Fibroblast of lung (primary cell): ENCODE data around the gene TMEM255B.

Experiments
- EZH2 ChIP-seq: IDR thresholded peaks from 2 replicates; pipeline ENCODE4 v1.5.1; 2012; ENCODE audit warnings: low read length, control low read depth, mild to moderate bottlenecking; ENCODE audit errors: missing control alignments
- TF ChIP-seq, protein P1 (sequence below), 2 donors: IDR thresholded peaks in 1 of 2; conservative IDR thresholded peaks in 1 of 2; 1 replicate in 1 of 2; 2 replicates in 1 of 2; pipeline ENCODE4 v1.5.1; 2011 to 2012; ENCODE audit warnings: low read length in 2 of 2, control low read depth in 1 of 2, inconsistent platforms in 1 of 2, low read depth in 1 of 2, mild to moderate bottlenecking in 1 of 2

DNA sequence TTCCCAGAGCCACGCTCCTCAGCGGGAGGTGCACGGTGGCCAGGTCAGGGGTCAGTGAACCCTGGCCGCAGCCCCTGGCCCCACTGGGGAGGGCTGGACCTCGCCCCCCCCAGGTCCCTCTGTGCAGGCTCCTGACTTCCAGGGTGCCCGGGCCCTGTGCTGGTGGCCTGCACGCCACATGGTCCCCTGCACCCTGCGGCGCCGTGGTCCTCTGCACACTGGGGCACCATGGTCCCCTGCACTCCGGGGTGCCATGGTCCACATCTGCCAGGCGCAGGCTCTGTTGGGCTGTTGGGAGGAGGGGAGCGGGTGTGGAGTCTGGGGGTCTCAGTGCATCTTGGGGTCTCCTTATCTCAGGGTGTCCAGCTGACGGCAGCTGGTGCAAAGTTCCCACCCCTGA, 23.3 kb upstream of the TMEM255B start:
- TF ChIP-seq, protein P1, sequence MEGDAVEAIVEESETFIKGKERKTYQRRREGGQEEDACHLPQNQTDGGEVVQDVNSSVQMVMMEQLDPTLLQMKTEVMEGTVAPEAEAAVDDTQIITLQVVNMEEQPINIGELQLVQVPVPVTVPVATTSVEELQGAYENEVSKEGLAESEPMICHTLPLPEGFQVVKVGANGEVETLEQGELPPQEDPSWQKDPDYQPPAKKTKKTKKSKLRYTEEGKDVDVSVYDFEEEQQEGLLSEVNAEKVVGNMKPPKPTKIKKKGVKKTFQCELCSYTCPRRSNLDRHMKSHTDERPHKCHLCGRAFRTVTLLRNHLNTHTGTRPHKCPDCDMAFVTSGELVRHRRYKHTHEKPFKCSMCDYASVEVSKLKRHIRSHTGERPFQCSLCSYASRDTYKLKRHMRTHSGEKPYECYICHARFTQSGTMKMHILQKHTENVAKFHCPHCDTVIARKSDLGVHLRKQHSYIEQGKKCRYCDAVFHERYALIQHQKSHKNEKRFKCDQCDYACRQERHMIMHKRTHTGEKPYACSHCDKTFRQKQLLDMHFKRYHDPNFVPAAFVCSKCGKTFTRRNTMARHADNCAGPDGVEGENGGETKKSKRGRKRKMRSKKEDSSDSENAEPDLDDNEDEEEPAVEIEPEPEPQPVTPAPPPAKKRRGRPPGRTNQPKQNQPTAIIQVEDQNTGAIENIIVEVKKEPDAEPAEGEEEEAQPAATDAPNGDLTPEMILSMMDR (conservative IDR thresholded peaks at IDR 0.05 in 1 of 2, IDR thresholded peaks at IDR 0.05 in 1 of 2; ENCODE audit: low read depth in 1 of 2, low read length in 2 of 2), result no peak
- no peak for TF ChIP-seq EZH2
